ENCODE results near the gene OR10D3. TPM values are rescaled to one million over a fixed set of nuclear protein-coding genes. Genes with fewer than 3 reads are reported as not detected.
A peak's percentile ranks its signal among the peaks of the same experiment; 100 is the strongest.

The OR10D3 gene
- total and polyA plus RNA-seq, 8 donors, result not detected

- Histone ChIP-seq H3K4me3 (no peak overlapping the region), H3K36me3 (no peaks in the 10 kb centered on the region), H3K27ac (no peak overlapping the region), H3K9me3 (no peaks in the 10 kb centered on the region), H3K4me1 (no peaks in the 10 kb centered on the region), H3K27me3 (no peaks in the 10 kb centered on the region)
- WGBS, 5 donors, result 66 to 80% (median 72%) methylated on average over 2 of the region's 2 CpGs
- TF ChIP-seq CTCF (IDR thresholded peaks at IDR 0.05), result no peak
- no peak for TF ChIP-seq EP300 (IDR thresholded peaks at IDR 0.05)
- no peak for TF ChIP-seq POLR2AphosphoS5 (IDR thresholded peaks at IDR 0.05)
- TF ChIP-seq POLR2A (IDR thresholded peaks at IDR 0.05), result no peak
- peak in 1 of 2 donors; percentile 53 for DNase-seq
- intact Hi-C loops (cut with DNase I; ENCODE audit: low total_unique reads), result loop anchor here (10.0 kb wide), 1 partner anchor 116 kb away; no protein-coding TSS in a partner anchor
These were observed 7.4 kb downstream of the OR10D3 start for GRCh38 chr11:124190298-124191139.

GRCh38 chr11:124193221-124194010 is 10.3 kb downstream of the OR10D3 start:
- Histone ChIP-seq H3K27me3 (no peaks in the 10 kb centered on the region), H3K4me1 (no peaks in the 10 kb centered on the region), H3K36me3 (no peaks in the 10 kb centered on the region), H3K4me3 (no peak overlapping the region), H3K9me3 (no peaks in the 10 kb centered on the region), H3K27ac (no peak overlapping the region)
- intact Hi-C loops (cut with DNase I; ENCODE audit: low total_unique reads), result loop anchor here (10.0 kb wide), 1 partner anchor 119 kb away; no protein-coding TSS in a partner anchor
- no peak for DNase-seq
- WGBS, 5 donors, result 68 to 75% (median 71%) methylated on average over 6 of the region's 6 CpGs
- no peak for TF ChIP-seq EP300 (IDR thresholded peaks at IDR 0.05)
- no peak for TF ChIP-seq CTCF (IDR thresholded peaks at IDR 0.05)
- no peak for TF ChIP-seq POLR2A (IDR thresholded peaks at IDR 0.05)
- no peak for TF ChIP-seq POLR2AphosphoS5 (IDR thresholded peaks at IDR 0.05)

GRCh38 chr11:124194293-124195188 is 11.4 kb downstream of the OR10D3 start:
- H3K27ac ChIP-seq, result no peak overlapping the region
- no peaks in the 10 kb centered on the region for H3K36me3 ChIP-seq
- no peaks in the 10 kb centered on the region for H3K27me3 ChIP-seq
- TF ChIP-seq POLR2A (IDR thresholded peaks at IDR 0.05) (no peak), EP300 (IDR thresholded peaks at IDR 0.05) (no peak), POLR2AphosphoS5 (IDR thresholded peaks at IDR 0.05) (no peak), CTCF (IDR thresholded peaks at IDR 0.05) (no peak)
- 63 to 77% (median 70%) methylated on average over 6 of the region's 6 CpGs for WGBS, 5 donors
- H3K9me3 ChIP-seq, result no peaks in the 10 kb centered on the region
- DNase-seq, result peak in 1 of 2 donors; percentile 25
- intact Hi-C loops (cut with DNase I; ENCODE audit: low total_unique reads), result loop anchor here (10.0 kb wide), 1 partner anchor 120 kb away; no protein-coding TSS in a partner anchor
- no peak overlapping the region for H3K4me3 ChIP-seq
- no peaks in the 10 kb centered on the region for H3K4me1 ChIP-seq

Measured in stomach (tissue), 9 donors.